HG02970 (cell line): Measurements from ENCODE around the gene EPS8L1.

ENCODE experiments used
- ATAC-seq: cut with Tn5 transposase; IDR thresholded peaks from one replicate; pipeline ENCODE4 v1.9.1; 2021; ENCODE audit warnings: mild to moderate bottlenecking, moderate library complexity, moderate number of reproducible peaks; ENCODE audit not compliant: unreplicated experiment, low FRiP score

EPS8L1 gene

GRCh38 chr19:55079400-55080038, 3.9 kb downstream of the EPS8L1 start:
- ATAC-seq = no peak

- no peak for ATAC-seq
Measured at GRCh38 chr19:55080121-55080967, 4.7 kb downstream of the EPS8L1 start.

- peak; percentile 58 for ATAC-seq
Measured at GRCh38 chr19:55080968-55081769, 5.5 kb downstream of the EPS8L1 start.

- no peak for ATAC-seq
Measured at GRCh38 chr19:55081770-55082019, 6.0 kb downstream of the EPS8L1 start.

- ATAC-seq = no peak
Measured at GRCh38 chr19:55082020-55082851, 6.6 kb downstream of the EPS8L1 start.

- ATAC-seq = no peak
Measured at GRCh38 chr19:55083004-55083850, 7.6 kb downstream of the EPS8L1 start.

- ATAC-seq = no peak
Measured at GRCh38 chr19:55084416-55084815, 8.7 kb downstream of the EPS8L1 start.

- no peak for ATAC-seq
Measured at GRCh38 chr19:55085923-55086715, 10.4 kb downstream of the EPS8L1 start.

- ATAC-seq = no peak
Measured at GRCh38 chr19:55086730-55087541, 11.3 kb downstream of the EPS8L1 start.

- no peak for ATAC-seq
Measured at GRCh38 chr19:55087542-55087901, 11.9 kb downstream of the EPS8L1 start.

- no peak for ATAC-seq
Measured at GRCh38 chr19:55088021-55088451, 12.4 kb downstream of the EPS8L1 start.

- ATAC-seq = no peak
Measured at GRCh38 chr19:55088543-55089341, 13.1 kb downstream of the EPS8L1 start.

- ATAC-seq = no peak
Measured at GRCh38 chr19:55089342-55089944, 13.8 kb downstream of the EPS8L1 start.

GRCh38 chr19:55090564-55090963, 14.9 kb downstream of the EPS8L1 start:
- ATAC-seq = no peak

- ATAC-seq = no peak
Measured at GRCh38 chr19:55091126-55091910, 15.6 kb downstream of the EPS8L1 start.

- no peak for ATAC-seq
Measured at GRCh38 chr19:55091955-55092354, 16.3 kb downstream of the EPS8L1 start.
